CD4-positive, alpha-beta T cell treated with Interleukin-1 beta for 1 hour (primary cell): ENCODE results near the gene ATP8A1.

Experiments
- DNase-seq, 2 donors: peaks; one replicate each; pipeline ENCODE4 v3.0.0-alpha.2; 2020 to 2022

ATP8A1 gene

DNA sequence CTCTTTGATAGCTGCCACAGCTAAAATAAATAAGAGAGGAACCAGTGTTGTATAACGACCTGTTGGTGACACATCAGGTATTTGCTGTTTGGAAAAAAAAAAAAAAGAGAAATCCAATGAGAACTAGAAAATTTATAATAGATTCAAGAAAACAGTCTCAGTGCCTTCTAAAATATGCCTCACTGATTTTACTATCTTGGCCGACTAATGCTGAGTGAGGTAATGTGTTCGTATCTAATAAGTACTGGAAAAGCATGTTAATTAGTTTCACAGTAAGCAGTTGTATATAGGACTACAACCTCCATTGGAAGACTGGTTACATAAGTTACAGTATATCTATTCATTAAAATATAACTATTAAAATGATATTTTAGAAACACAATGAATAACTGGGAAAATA, 32.4 kb downstream of the ATP8A1 start:
- DNase-seq = no peak

DNA sequence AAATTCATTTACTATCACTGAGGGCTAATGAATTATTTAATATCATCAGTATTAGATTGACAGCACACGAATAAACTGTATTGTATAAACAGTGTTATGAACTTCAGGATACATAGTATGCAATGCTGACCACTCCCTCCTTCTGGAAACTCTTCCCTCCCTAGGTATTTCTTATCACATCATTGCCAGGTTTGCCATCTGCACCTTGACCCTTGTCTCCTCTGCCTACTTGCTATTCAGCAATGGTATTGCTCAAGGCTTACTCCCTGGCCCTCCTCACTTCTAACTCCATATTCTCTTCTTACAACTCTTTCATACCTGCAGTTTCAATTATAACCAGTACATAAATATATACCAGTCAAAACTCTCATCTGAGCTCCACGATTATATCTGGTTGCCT, 38.9 kb downstream of the ATP8A1 start:
- DNase-seq = no peak

DNA sequence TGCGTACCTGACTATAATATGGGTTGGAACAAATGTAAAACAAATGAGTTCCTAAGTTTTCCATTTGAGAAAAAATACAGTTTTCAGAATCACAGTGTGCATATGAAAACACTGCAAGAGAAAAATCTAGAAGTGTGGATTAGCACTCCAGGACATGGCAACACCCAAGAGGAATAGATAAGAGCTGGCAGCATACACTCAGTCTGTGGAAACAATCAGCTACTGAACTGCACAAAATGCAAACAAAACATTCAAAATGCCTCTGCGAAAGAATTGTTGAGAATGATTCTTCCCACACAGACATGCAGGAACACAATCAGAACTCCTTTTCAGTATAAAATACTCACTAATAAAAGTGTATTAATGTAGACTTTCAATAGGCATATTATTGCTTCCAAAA, 39.9 kb downstream of the ATP8A1 start:
- no peak for DNase-seq

DNA sequence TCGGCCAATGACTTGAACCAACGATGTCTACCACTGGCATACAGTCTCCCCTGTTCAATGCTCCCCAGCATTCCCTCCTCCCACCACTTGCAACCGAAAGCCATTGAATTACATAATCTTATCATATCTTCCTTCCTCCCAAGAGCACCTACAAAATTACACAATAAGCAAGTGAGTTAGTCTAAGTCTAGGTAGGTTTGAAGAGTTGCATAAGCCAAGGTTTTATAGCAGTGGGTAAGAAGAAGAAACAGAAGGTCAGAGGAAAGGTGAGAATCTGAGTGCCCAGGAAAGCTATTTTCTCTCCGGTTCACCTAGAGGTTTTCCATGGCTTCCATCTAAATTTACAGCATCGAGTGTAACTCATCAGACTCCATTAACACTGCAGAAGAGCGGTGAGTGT, 40.3 kb downstream of the ATP8A1 start:
- no peak for DNase-seq

DNA sequence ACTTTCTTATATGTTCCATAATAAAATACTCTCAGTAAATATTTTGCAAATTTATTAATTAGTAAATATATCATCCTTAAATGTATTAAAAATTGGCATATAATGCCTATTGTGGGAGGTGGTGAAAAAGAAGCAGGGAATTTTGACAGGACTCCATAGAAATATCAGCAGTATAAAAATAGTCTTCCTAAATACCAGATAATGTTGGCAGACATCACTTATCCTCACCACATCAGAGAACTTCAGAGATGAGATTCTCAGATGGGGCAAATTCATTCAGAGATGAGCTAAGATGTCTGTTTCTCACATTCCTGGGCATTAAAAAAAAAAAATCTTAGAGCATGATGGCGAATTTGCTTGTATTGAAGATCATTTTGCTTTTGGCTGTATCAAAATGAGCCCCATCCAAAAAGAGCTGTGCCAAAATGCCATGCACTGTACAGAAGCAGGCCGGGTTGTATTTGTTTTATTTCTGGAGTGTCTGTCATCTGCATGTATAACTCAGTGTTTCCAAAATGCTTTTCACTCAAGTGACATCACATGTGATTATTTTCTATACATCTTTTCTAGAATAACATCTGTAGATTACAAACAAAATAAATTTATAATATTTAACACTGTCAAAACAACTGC, 41.7 kb downstream of the ATP8A1 start:
- no peak for DNase-seq

DNA sequence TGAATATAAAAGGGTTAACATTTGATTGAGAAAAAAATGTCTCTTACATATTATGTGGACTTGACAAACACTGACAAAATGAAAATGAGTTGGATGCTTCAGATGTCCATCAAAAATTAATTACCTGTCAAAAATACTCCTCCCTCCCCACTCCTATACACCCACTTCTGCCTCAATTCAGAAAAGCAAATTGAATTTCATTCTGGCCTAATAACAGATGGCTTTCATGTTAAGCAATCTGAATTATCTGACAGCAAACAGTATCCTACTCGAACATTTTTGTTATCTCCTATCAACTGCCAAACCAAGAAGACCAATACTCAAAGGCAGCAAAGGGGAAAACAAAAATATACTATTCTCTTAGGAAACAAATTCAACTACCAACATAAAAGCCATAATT, 44.0 kb downstream of the ATP8A1 start:
- DNase-seq = no peak

DNA sequence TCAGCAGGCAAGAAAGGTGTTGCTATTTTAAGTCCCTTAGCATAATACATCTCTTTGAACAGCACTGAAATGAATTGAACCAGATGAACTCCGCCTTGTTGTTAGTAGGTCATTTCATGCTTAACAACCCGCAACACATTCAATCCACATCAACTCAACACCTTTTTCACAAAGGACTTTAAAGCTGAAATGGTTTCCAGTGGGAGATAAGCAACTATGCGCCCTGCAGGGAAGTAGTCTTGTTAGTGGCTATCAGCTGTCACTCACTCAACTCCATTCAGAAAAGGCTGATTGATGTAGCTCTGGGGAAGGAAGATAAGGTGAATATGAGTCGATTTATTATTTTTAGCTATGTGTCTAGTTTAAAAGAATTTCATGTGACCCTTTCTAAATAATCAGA, 46.0 kb downstream of the ATP8A1 start:
- no peak for DNase-seq

DNA sequence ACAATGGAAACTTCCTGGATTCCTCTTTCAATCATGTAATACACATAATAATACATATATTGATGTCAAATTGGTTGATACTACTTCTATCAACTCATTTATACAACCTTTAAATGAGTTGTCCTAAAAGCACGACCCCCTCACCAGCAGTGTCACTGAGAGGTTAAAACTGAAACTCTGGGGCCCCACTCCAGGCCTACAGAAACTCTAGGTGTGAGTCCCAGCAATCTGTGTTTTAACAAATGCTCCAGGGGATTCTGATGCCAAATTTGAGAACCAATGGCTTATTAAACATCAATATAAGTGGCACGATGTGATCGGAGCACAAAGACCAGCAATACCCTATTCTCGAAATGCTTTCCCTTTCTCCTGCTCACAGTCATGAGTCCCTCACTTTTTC, 47.9 kb downstream of the ATP8A1 start:
- no peak for DNase-seq

DNA sequence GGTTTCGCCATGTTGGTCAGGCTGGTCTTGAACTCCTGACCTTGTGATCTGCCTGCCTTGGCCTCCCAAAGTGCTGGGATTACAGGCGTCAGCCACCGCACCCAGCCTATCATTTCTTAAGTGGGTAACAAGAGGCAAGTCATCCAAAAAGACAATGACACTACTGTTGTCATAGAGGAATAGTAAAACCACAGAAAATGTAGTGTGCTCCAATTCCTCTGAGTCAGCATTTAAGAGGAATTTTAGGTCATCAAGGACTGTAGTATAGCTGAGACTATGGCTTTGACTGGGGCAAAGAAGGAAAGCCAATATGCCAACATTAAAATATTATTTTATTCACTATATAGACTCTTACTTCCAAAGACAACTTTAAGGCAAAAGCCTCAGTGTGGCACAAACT, 48.4 kb downstream of the ATP8A1 start:
- DNase-seq = no peak

DNA sequence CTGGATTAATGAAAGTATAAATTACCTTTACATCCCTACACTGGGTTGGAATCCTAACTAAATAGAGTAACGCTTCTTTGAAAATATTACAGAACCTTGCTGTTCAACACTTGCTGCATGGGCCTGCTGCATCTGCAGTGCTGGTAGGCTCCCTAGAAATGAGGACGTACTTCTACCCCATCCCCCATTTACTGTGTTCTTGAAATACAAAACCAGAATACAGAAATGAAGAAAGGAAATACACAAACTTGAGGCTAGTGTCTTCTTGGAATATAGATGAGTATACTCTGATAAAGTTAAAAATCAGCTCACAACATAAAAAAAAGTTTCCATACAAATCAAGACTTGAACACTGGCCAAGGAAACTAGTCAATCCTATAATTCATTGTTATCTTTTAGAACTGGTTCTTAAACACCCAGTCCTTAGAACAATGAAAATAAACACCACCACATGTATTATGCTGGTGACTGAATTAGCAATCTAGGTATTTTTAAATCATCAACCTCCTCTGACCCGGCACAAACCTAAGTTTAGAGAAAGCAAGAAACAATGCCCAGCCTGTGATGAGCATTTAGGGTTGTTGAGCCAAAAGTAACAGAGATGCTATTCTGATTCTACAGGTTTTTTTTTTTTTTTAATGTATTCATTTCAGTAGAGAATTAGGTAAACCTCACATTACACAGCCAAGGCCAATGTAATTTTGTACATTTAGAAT, 49.7 kb downstream of the ATP8A1 start:
- no peak for DNase-seq

DNA sequence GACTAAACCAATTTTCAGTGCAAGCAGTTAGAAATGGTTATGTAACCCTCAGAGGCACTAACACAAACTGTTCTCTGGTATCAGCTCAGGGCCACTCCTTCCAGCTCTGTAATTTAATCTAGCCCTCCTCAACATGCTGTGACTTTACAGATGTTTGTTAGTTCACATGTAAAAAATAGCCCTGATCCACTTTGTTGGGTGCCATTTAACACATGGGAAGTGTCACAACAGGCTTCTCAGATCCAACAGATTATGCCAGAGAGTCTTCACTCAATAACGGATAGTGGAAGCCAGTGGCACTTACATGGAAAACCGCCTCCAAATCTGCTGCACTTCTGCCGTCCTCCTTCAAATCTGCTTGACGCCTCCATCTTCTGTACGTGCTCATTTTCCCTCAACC, 51.6 kb downstream of the ATP8A1 start:
- DNase-seq = no peak

DNA sequence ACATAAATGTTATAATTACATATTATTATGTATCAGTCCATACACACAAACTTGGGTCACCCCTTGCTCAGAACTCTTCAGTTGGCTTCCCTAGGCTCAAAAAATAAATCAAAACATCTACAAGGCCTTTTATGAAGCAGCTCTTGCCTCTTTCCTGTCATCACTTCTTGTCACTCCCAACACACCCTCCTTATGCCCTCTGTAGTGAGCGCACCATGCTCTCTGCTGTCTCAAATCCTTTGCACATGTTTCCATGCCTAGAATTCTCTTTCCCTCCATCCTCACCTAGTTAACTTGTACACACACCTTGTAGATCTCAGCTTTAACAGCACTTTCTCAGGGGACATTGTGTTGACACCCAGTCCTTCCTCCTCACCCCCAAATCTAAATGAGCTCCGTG, 53.0 kb downstream of the ATP8A1 start:
- no peak for DNase-seq

DNA sequence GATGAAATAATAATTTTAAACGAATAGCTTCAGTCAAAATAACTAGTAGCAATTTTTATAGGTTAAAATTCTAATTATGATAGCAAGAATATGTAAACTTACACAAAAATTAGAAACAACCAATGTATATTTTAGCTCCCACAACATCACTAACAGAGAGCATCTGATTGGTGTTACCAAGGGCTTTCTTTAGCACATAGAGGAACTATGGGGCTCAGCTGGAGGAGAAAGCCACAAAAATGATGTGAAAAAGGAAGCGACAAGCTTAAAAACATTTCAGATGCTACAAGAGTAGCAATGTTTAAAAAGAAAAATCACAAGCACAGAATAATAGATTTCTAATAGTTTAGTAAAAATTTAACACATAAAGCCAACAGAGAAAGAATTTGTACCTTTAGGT, 56.3 kb downstream of the ATP8A1 start:
- no peak for DNase-seq

DNA sequence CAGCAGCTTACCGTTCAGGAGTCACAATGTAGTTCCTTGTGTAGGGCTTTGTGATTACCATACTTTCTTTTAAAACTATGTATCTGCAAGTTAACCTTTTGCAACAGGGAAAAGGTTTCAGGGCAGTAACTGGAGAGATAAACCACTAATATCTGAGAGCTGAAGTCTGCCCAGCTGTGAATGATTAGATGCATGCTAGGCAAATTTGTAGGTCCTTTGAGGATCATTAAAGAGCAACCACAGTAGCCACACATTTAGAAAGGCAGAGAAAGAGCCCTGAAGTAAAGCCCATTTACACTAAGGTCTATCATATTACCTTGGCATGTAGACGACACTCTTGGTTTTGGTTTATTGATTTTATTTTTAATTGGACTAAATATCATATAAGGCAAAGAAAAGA, 60.0 kb downstream of the ATP8A1 start:
- DNase-seq = no peak

DNA sequence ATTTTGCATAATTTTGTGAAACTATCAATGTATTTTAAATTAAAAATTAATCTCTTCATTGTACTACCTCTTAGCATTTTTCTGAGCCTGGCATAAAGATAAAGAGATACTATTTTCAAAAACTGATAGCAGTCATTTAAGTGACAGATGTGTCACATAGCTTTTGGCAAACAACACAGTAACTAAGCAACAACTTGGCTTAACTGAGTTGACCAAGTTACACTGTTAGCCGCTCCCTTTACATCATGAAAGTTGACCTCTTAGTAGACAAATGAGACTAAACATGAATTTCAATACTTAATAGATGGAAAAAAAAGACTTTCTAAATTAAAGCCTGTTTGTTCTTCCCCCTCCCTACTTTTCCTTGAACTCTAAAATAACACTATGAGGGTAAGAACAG, 62.0 kb downstream of the ATP8A1 start:
- no peak for DNase-seq

DNA sequence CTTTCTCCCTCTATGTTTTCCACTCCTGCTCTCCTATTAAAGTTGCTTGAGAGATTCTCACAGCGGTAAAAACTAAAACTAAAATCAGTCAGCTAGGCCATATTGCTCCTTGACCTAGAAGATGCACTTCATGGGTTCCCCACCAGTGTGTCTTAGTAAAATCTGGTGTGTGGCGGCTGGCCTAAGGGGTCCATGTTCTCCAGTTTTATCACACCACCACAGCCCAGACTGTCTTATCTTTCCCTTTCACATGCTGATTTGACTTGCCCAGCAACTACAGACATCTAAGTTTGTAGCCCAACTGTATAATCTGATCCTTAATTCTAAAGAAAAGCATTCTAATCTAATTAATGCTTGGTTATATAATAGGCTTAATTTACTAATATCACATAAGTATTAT, 68.0 kb downstream of the ATP8A1 start:
- no peak for DNase-seq

DNA sequence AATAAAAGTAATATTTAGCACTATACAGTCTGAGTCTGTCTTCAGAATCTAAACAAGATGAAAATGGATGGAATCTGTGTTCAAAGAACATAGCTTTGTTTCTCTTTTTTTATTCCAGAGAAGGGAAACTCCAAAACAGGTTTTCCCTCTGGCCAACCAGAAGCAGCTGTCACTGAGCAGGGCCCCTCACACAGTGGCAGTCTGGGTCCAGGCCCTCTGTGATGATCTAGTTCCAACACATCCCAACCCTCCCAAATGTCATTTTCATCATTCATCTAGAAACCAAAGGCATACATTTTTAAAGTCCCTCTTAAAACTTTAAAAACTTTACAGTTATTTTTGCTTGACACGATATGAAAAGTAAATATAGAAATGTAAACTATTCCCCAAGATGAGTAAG, 70.1 kb downstream of the ATP8A1 start:
- DNase-seq = no peak

DNA sequence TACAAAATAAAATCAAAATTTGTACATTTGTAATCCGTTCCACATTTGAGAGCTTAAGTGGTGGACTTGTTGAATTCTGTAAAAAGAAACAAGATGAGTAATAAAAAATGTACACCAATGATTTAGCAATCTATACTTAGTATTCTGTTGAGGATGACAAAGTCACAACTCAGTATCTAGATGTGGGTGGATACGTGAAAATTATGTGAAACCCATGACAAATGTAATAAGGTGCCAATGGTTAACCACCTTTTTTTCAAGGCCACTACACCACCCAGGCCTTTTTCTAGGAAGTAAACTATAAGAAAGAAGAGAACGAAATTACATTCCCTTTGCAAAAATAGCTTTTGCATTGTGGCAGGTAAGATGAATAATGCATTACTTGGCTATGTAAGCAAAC, 77.0 kb downstream of the ATP8A1 start:
- no peak for DNase-seq

DNA sequence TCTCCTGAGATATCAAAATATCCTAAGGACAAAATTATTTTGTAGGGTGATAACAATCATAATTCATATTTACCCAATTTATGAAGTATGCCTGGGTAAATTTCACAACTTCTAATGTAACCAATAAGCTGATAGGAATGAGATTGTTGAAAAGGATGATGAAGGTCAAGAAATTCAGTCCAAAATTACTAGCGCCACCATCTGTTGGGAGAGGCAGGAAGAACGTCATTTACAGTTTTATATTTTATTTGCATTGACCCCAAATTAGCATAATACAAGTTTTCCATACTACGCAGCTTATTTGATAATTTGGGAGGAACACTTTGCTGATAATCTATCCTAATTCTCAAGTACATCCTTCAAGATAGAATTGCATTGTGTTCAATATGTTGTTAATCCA, 78.7 kb downstream of the ATP8A1 start:
- DNase-seq = no peak

DNA sequence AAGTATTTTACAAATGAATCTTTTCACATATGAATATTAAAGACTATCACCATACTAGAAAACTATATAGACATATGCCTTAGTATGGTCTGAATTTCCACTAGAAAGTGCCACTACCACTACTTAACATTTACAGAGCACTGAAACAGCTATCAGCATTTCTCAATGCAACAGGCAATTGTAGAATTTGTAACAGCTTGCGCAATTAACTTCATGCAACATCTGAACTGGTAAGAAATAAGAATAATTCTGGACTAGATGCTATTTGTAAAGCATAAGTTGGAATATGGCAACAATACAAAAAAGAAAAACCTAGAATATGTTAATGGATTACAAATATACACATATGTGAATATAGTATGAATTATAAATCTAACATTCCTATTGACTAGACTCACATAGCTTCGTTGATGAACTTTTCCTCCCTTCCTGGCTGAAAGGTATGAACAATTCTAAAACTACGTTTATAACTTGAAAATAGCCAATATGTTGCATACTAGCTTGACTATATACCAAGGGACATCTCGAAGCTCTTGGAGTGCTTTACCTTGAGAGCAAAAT, 82.0 kb downstream of the ATP8A1 start:
- DNase-seq = no peak

DNA sequence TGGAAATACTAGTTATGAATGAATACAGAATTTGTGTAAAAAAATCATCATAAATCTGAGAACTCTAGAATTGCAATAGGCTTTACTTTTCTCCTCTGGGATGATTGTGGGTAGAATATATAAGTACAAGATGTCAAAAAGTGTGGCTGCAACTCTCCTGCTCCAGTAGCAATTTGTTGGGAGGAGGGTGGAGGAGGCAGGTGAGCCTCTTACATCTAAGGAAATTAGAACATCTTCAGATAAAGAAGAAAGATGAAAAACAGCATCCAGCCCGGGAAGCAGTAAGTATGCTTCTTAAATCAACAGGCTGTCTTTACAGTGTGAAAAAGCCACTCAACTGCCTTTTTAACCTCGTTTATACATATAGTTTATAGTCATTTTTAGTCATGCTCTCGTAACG, 83.7 kb downstream of the ATP8A1 start:
- DNase-seq = no peak

DNA sequence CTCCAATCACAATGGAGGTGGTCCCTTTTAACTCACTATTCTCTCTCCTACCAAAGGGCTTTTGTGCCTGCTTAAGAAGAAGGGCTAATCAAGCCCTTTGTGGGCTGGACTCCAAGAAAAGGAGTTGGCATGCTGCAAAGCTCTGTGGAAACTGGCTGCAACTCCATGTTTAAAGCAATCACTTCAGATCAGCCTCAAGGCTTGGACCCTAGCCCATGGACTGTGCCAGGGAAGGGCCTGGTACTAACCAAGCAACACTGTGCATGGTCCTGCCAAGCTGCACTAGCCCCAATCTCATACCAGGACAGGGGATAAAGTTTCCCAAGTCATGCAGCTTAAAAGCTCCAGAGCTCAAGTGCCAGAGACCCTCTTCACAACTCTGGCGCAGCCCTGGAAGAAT, 86.7 kb downstream of the ATP8A1 start:
- DNase-seq = no peak

DNA sequence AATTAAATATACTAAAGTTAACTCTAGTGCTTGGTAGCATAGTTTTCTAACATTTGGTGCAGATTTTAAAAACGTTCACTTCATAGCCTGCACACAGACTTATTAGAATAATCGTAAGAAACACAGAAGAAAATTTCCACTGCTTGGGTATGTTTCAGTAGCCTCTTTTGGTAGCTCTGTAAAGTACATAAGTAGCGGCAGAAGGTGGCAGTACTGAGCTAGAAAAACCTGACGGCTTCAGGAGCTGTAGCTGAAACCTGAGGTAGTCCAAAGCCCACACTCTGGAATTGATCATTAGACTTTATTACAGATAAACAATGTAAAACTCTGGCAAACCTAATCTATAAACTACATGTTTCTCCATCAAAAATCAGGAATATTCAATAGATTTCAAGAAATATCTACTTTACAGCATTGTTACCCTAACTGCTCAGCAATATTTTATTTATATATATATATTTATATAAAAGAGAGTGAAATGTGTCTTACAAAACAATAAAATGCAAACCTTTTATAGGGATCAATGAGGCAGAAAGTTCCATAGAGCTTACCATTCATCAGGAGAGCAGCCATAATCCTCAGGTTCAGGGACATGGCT, 88.2 kb downstream of the ATP8A1 start:
- DNase-seq = peak; percentile 60 to 69

DNA sequence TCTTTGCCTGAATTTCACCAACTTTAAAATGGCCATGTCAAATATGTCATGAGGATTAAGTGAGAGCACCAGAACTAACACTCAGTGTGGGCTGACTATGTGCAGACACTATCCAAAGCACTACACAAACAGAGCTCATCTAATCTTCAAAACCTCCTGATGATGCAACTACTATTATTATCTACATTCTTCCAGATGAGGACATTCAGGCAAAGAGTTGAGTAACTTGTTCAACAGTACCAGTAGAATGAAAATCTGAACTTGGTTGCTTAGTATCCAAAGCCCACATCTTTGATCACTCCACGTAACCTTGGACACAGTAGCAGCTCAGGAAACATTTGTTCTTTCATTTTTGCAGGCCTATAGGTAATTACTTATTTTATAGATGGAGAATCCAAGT, 90.1 kb downstream of the ATP8A1 start:
- no peak for DNase-seq
